HG03280 (cell line): ENCODE measurements around the gene PPIL4.

Source experiments
- ATAC-seq: cut with Tn5 transposase; IDR thresholded peaks from one replicate; pipeline ENCODE4 v1.9.1; 2021; ENCODE audit warnings: mild to moderate bottlenecking, moderate library complexity; ENCODE audit not compliant: unreplicated experiment

PPIL4 gene

DNA sequence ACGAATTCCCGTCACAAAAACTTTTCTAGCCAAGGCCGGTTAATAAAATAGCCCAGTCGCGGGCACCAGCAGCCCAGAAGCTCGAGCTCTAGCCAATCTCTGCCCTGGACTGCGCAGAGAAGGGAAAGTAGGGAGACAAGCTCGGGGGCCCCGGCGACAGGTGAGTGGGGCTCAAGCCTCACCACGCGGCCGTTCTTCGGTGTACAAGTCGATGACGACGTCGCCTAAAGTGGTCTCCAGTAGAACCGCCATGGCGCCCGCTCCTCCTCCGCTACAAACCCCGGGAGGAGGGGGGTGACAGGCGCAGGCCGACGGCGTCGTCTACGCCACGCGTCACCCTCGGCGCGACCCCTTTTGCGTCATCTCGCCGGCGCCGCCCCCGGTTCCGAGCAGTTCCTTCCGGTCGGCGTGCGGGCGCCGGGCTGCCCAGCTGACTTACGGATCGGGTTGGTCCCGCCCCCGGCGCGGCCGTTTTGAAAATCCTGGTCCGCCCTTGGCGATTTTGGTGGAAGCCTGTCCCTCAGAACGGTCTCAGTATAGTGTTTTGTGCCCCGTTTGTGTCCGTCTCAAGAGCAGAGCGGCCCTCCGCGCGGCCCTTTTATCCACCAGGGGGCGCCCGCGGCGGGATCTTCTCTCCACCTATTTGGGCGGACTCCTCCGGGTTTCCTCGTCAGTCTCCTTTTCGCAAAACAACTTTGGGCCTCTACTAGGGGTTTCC, at the start of gene PPIL4:
Gene PPIL4 (minus strand): TSS at position 290 of the 718 bp plus-strand sequence. CDS start 38 bp downstream, at position 252.
- ATAC-seq: peak; percentile 92

GRCh38 chr6:149593408-149593807, 47.6 kb upstream of the PPIL4 start:
- no peak for ATAC-seq

- ATAC-seq: no peak
These were observed 47.1 kb upstream of the PPIL4 start for GRCh38 chr6:149592983-149593382.

- no peak for ATAC-seq
These were observed 40.3 kb upstream of the PPIL4 start for GRCh38 chr6:149586149-149586548.

- ATAC-seq: no peak
These were observed 35.5 kb upstream of the PPIL4 start for GRCh38 chr6:149581349-149581748.

DNA sequence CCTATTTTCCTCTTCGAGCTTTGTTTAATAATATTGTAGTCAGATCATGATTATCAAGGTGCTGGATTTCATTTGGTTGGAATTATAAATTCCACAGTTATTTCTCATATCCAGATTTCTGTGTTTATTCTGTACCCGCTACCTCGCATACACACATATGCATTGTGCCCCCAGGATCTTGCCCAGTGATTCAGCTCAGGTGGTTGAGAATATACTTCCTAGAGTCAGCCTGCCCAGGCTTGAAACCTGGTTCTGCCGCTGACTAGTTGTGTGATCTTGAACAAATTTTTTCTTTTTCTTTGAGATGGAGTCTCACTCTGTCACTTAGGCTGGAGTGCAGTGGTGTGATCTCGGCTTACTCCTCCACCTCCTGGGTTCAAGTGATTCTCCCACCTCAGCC, 35.0 kb upstream of the PPIL4 start:
- no peak for ATAC-seq

DNA sequence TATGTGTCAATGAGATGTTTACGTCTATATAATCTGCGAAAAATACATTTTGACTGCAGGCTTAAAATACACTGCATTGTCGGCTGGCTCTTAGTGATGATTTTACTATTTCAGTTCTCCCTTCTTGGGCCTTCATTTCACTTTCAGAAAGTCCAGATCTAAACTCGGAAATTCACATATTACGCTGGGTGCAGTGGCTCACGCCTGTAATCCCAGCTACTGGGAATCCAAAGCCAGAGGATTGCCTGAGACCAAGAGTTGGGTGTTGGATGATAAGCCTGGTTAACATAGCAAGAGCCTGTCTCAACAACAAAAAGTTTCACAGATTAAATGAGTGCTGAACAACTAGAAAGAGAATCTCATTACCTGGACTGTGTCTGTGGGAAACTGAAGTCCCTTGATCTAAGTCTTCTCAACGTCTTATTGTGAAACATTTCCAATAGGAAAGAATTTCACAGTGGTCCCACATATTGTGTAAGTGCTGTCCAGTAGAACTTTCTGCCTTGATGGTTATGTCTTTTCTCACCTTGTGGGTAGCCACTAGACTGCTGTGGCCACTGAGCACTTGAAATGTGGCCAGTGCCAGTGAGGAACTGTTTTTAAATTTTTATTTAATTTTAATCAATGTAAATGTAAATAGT, 22.2 kb upstream of the PPIL4 start:
- no peak for ATAC-seq

DNA sequence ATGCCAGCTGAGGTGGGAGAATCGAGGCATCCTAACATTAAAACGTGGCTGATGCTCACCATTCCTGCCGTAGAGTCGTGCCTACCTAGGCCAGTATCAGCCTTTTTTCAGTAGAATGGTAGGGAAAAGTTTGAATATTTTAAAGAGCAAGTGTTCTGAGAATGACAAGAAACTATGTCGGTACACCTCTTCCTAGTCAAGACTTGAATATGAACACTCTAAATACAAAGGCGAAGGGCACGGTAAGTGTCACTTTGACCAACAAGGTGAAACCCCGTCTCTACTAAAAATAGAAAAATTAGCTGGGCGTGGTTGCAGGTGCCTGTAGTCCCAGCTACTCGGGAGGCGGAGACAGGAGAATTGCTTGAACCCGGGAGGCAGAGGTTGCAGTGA, 21.3 kb upstream of the PPIL4 start:
- no peak for ATAC-seq

DNA sequence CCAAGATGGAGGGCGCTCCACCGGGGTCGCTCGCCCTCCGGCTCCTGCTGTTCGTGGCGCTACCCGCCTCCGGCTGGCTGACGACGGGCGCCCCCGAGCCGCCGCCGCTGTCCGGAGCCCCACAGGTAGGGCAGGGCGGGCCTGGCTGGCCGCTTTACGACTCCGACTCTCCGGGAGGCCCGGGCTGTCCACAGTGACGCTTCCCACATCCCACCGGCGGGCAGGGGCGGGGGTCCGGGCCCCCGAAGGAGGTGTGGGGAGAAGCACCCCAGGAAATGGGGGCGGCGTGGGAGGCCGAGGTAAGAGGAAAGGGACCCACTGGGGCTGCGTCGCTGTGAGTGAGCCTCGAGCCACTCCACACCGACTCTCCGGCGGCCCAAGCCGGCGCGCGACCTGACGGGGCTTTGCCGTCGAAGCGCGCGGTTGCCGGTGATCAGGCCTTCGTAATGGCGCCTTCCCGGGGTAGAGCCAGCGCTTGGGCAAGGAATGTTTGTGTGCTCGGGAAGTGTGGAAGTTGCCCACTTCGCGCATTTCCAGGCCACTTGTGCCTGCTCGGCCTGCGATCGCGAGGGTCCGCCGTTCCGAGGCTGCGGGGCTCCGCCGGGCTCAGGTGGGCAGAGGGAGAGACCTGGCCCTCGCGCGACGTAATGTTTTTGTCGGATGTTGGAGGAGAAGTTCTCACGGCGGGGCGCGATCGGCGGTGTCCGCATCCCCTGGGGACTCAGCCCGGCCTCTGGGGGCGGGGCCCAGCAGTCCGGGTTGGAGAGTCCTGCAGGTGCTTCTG, 20.8 kb upstream of the PPIL4 start:
- ATAC-seq: peak; percentile 21

- peak; percentile 87 for ATAC-seq
These were observed 19.9 kb upstream of the PPIL4 start, which contains the start of gene GINM1 for GRCh38 chr6:149565527-149566409. GINM1 (plus strand) TSS chr6:149566375; CDS start chr6:149566415, 40 bp downstream.

DNA sequence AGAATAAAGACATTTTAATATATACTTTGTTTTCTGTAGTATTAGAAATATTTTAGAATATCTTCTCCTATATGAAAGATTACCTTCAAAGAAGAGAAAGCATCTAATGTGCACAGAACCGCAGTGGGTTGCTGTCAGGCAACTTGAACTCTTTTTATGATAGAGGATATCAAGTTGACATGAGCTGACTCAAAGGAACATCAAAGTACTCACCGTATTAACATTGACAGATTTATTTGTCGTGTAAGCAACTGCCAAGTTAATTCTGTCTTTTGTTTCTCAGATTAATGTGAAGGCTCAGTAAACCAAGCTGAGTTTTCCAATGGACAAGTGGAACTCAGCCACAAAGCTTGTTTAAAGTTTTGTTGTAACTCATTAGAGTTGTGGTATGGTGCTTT, 18.1 kb upstream of the PPIL4 start:
- ATAC-seq: no peak

GRCh38 chr6:149563203-149563927, 17.5 kb upstream of the PPIL4 start:
- ATAC-seq: no peak

DNA sequence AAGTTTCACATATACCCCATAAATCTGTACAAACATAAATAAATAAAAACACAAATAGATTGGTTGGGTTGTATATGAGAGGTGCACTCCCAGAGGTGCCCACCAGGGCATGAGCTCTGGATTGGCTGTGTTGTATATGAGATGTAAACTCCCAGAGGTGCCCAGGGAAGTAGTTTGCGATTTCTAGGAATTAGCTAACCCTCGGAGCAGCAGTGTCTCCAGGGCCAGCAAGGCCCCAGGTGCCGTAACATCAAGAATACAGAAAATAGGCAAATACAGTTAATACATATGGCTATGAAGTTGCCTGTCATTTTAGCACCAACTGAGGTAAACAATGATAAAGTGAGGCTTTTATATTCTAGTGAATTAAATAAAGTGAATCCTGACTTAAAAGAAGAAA, 14.9 kb upstream of the PPIL4 start:
- ATAC-seq: no peak

DNA sequence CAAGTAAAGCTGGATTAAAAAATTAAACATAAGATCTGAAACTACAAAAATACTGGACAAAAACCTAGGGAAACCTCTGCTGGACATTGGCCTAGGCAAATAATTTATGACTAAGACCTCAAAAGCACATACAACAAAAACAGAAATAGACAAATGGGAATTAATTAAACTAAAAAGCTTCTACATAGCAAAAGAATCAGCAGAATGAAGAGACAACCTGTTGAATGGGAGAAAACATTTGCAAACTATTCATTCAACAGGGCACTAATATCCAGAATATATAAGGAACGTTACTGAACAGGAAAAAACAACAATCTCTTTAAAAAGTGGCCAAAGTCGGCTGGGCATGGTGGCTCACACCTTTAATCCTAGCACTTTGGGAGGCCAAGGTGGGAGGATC, 13.5 kb upstream of the PPIL4 start:
- no peak for ATAC-seq

- no peak for ATAC-seq
These were observed 12.2 kb upstream of the PPIL4 start for GRCh38 chr6:149558029-149558428.

GRCh38 chr6:149551920-149552319, 6.1 kb upstream of the PPIL4 start:
- ATAC-seq: no peak

DNA sequence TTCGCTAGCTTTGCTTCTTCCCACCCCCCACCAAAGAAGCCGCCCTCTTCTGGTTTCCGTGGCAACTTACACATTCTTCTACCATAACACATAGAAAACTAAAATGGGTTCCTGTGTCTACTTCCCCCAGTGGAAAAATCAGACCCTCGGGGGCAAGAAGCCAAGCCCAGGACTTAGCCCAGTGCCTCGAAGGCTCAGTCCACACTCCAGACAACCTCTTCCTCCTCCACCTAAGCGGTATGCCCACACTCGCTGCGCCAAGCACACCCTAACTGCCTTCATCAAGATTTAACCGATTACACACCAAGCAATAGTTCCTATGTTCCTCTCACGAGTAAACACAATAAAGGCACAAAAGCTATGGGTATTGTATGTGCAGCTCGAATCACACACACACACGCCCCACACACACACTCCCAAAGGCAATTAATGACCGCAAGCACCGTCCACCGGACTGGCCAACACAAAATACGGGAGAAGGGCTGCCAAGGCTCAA, 537 bp downstream of the PPIL4 start:
- peak; percentile 26 for ATAC-seq

- ATAC-seq: no peak
These were observed 1.1 kb downstream of the PPIL4 start for GRCh38 chr6:149544646-149545257.

DNA sequence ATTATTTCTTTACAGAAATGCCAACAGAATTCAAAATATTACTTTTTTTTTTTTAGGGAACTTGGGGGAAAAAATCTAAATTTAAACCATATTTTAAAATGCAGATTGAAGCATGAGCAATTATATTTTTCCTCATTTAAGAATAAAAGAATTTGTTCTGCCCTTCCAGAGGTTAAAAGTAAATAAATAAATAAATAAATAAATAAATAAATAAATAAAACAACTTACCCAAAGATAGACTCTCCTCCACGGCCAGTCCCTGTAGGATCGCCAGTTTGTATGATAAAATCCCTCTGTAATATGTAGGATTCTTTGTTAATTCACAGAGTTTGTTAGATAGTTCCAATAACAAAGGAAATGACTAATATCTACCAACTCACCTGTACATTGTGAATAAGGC, 4.7 kb downstream of the PPIL4 start:
- ATAC-seq: no peak
